Cardiac muscle cell (in vitro differentiated cells and primary cell): ENCODE results near the gene CTNND2. TPM values are rescaled to one million over a fixed set of nuclear protein-coding genes. Genes with fewer than 3 reads are reported as not detected.

Experiments
- DNase-seq, 2 donors: peaks; one replicate each; pipeline versions ENCODE4 v3.0.0 to v3.0.0-alpha.2; 2010 to 2017; ENCODE audit warnings: low read depth in 1 of 2, low spot score in 1 of 2
- H3K27ac ChIP-seq: fragments of 200-600 bp; sonication (generic); 2 replicates; pipeline ENCODE4 v1.5.1; 2016
- H3K27me3 ChIP-seq: fragments of 200-600 bp; sonication (generic); 2 replicates; pipeline ENCODE4 v1.6.0; 2016; ENCODE audit warnings: control low read depth
- H3K36me3 ChIP-seq: fragments of 200-600 bp; sonication (generic); 2 replicates; pipeline ENCODE4 v1.5.1; 2016; ENCODE audit warnings: control low read depth
- H3K4me1 ChIP-seq: fragments of 200-600 bp; sonication (generic); 2 replicates; pipeline ENCODE4 v1.8.1; 2017; ENCODE audit warnings: low read depth, mild to moderate bottlenecking, mixed run types
- H3K4me3 ChIP-seq: fragments of 200-600 bp; sonication (generic); 2 replicates; pipeline ENCODE4 v1.5.1; 2016; ENCODE audit warnings: mild to moderate bottlenecking
- H3K9me3 ChIP-seq: fragments of 200-600 bp; sonication (generic); 2 replicates; pipeline ENCODE4 v1.5.1; 2017; ENCODE audit warnings: low read depth, mild to moderate bottlenecking, control low read depth
- polyA plus RNA-seq: library from polyadenylated mRNA; unstranded; fragments of >200 nt; fragmentation: Nextera tagmentation; extraction: Ambion mirVana; gene quantifications from 2 replicates; pipeline ENCODE4 v1.2.1, GENCODE V29; 2016
- total RNA-seq: library from RNA; depleted of rRNA; stranded (reverse); fragments of >200 nt; gene quantifications from 2 replicates; pipeline ENCODE4 v1.2.3, GENCODE V29; 2016
- TF ChIP-seq, protein P1 (sequence below): IDR thresholded peaks from 2 replicates; pipeline ENCODE4 v1.5.1; 2012; ENCODE audit warnings: low read depth, mild to moderate bottlenecking, low read length

CTNND2 gene
- total and polyA plus RNA-seq, 2 experiments from 2014 or later: 11.0 to 12.7 TPM

DNA sequence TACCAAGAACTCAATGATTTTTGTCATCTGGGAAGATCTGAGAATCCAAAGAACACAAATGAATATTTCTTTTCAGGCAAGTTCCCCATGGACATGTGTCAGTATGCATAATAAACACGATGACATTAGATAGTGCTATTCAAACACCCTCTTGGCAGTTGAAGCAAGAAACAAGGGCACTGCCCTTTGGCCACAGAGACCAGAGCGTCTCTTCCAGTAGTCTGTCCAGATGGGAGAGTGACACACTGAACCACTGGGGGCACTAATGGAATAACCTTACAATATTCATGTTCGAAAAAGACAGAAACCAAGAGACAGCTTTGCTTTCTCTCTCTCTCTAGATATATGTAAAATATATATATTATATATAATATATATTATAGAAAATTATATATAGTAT is 301.9 kb downstream of the CTNND2 start:
- peaks cover 6% of the 10 kb centered on the region for H3K4me1 ChIP-seq
- no peak overlapping the region for H3K27ac ChIP-seq
- DNase-seq: peak in 1 of 2 donors; percentile 16
- H3K27me3 ChIP-seq: no peaks in the 10 kb centered on the region
- H3K36me3 ChIP-seq: no peaks in the 10 kb centered on the region
- H3K9me3 ChIP-seq: no peaks in the 10 kb centered on the region
- no peak overlapping the region for H3K4me3 ChIP-seq
- TF ChIP-seq, protein P1, sequence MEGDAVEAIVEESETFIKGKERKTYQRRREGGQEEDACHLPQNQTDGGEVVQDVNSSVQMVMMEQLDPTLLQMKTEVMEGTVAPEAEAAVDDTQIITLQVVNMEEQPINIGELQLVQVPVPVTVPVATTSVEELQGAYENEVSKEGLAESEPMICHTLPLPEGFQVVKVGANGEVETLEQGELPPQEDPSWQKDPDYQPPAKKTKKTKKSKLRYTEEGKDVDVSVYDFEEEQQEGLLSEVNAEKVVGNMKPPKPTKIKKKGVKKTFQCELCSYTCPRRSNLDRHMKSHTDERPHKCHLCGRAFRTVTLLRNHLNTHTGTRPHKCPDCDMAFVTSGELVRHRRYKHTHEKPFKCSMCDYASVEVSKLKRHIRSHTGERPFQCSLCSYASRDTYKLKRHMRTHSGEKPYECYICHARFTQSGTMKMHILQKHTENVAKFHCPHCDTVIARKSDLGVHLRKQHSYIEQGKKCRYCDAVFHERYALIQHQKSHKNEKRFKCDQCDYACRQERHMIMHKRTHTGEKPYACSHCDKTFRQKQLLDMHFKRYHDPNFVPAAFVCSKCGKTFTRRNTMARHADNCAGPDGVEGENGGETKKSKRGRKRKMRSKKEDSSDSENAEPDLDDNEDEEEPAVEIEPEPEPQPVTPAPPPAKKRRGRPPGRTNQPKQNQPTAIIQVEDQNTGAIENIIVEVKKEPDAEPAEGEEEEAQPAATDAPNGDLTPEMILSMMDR: no peak

GRCh38 chr5:11599499-11599898 is 304.7 kb downstream of the CTNND2 start:
- Histone ChIP-seq H3K4me1 (peaks cover 17% of the 10 kb centered on the region), H3K36me3 (no peaks in the 10 kb centered on the region), H3K9me3 (no peaks in the 10 kb centered on the region), H3K4me3 (no peak overlapping the region), H3K27ac (no peak overlapping the region), H3K27me3 (no peaks in the 10 kb centered on the region)
- TF ChIP-seq, protein P1: no peak
- DNase-seq: no peak

DNA sequence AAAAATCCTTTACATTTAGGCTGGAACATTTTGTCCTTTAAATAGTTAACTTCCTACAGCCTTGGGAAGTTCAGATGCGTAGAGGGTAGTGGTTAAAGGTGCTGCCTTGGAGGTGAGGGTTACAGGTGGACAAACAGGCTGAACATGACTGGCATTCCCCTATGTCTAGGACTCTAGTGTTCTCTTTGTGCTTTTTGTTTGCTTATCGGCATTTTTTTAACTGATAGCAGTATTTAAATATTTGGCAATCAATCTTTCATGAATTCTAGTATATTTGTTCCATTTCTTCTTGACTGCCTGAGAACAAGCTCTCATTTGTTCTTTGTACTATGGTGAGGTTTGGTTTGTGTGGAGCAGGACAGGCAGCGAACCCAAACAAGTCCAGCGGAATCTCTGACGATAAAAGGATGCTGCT is 307.6 kb downstream of the CTNND2 start:
- no peaks in the 10 kb centered on the region for H3K9me3 ChIP-seq
- no peaks in the 10 kb centered on the region for H3K27me3 ChIP-seq
- DNase-seq: no peak
- no peaks in the 10 kb centered on the region for H3K36me3 ChIP-seq
- H3K4me1 ChIP-seq: peaks cover 14% of the 10 kb centered on the region
- no peak overlapping the region for H3K27ac ChIP-seq
- TF ChIP-seq, protein P1: no peak
- no peak overlapping the region for H3K4me3 ChIP-seq

DNA sequence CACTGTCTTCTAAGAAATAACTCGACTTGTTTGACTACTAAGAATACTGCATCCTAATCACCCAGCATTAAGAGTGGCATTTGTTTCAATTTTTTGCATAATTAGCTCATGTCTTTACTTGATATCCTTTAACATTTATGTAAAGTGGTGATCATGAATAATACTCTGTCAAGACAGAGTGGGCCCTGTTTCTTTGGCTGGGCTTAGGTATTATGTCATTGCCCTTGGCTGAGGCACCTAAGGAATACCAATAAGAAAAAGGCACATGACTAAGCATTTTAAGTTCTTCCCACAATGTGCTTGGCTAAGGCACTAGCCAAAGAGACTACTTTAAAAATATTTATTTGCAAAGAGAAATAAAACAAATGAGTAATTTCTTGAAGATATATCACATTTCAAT is 308.1 kb downstream of the CTNND2 start:
- H3K9me3 ChIP-seq: no peaks in the 10 kb centered on the region

GRCh38 chr5:11595045-11595444 is 309.2 kb downstream of the CTNND2 start:
- Histone ChIP-seq H3K9me3 (no peaks in the 10 kb centered on the region), H3K4me3 (no peak overlapping the region), H3K27ac (peak overlapping the region; percentile 57), H3K36me3 (no peaks in the 10 kb centered on the region), H3K4me1 (peaks cover 14% of the 10 kb centered on the region), H3K27me3 (no peaks in the 10 kb centered on the region)
- peak in 1 of 2 donors; percentile 55 for DNase-seq
- TF ChIP-seq, protein P1: no peak

More for the DNA sequence above, 308.1 kb downstream of the CTNND2 start:
- DNase-seq: no peak
- Histone ChIP-seq H3K27ac (no peak overlapping the region), H3K4me3 (no peak overlapping the region), H3K27me3 (no peaks in the 10 kb centered on the region), H3K36me3 (no peaks in the 10 kb centered on the region), H3K4me1 (peaks cover 14% of the 10 kb centered on the region)
- TF ChIP-seq, protein P1: no peak

- H3K9me3 ChIP-seq: no peaks in the 10 kb centered on the region
- H3K4me1 ChIP-seq: peaks cover 14% of the 10 kb centered on the region
- no peak overlapping the region for H3K27ac ChIP-seq
- H3K27me3 ChIP-seq: no peaks in the 10 kb centered on the region
- DNase-seq: no peak
- H3K4me3 ChIP-seq: no peak overlapping the region
- TF ChIP-seq, protein P1: no peak
- no peaks in the 10 kb centered on the region for H3K36me3 ChIP-seq
Observed at GRCh38 chr5:11594021-11594420, 310.2 kb downstream of the CTNND2 start.
